DOHH2 (cell line): ENCODE measurements around the gene FOLR2.

Experiments
- CTCF ChIP-seq: fragments of 200-600 bp; sonication (generic); IDR thresholded peaks from one replicate; pipeline ENCODE4 v1.5.1; 2014; ENCODE audit warnings: antibody characterized with exemption, mild to moderate bottlenecking, low read depth, low read length; ENCODE audit not compliant: poor library complexity, severe bottlenecking
- EZH2phosphoT487 ChIP-seq: fragments of 200-600 bp; sonication (generic); IDR thresholded peaks from 2 replicates; pipeline ENCODE4 v1.6.1; 2017; ENCODE audit warnings: borderline replicate concordance, mild to moderate bottlenecking, antibody characterized with exemption, low read length, moderate library complexity, mixed read lengths

- TF ChIP-seq EZH2phosphoT487 (no peak), CTCF (no peak)
Measured at GRCh38 chr11:72226701-72227100, 10.1 kb downstream of the FOLR2 start.
